Trophoblast cell (in vitro differentiated cells and primary cell): ENCODE data around the gene ERG.

Experiments used
- DNase-seq, 2 donors: peaks; one replicate each; pipeline ENCODE4 v3.0.0-alpha.2; 2016
- H2AFZ ChIP-seq: 2 replicates; pipeline ENCODE4 v1.6.1; 2013; ENCODE audit warnings: low read length, moderate library complexity, mild to moderate bottlenecking; ENCODE audit not compliant: insufficient read depth, poor library complexity
- H2AK5ac ChIP-seq: 2 replicates; pipeline ENCODE4 v1.6.1; 2013; ENCODE audit warnings: mild to moderate bottlenecking, low read length
- H2BK120ac ChIP-seq: 2 replicates; pipeline ENCODE4 v1.6.1; 2013; ENCODE audit warnings: low read length, mild to moderate bottlenecking, moderate library complexity; ENCODE audit not compliant: insufficient read depth, poor library complexity
- H2BK12ac ChIP-seq: 2 replicates; pipeline ENCODE4 v1.6.1; 2013; ENCODE audit warnings: mild to moderate bottlenecking, low read length, moderate library complexity
- H2BK5ac ChIP-seq: 2 replicates; pipeline ENCODE4 v1.6.1; 2013; ENCODE audit warnings: low read length, low read depth, moderate library complexity, mild to moderate bottlenecking; ENCODE audit not compliant: poor library complexity
- H3K14ac ChIP-seq: 2 replicates; pipeline ENCODE4 v1.6.1; 2013; ENCODE audit warnings: mild to moderate bottlenecking, low read length
- H3K18ac ChIP-seq: 2 replicates; pipeline ENCODE4 v1.6.1; 2013; ENCODE audit warnings: mild to moderate bottlenecking, low read length
- H3K23ac ChIP-seq: 2 replicates; pipeline ENCODE4 v1.6.1; 2013; ENCODE audit warnings: low read length
- H3K27ac ChIP-seq: 2 replicates; pipeline ENCODE4 v1.5.1; 2013; ENCODE audit warnings: low read depth, mild to moderate bottlenecking, inconsistent platforms, low read length, moderate library complexity
- H3K27me3 ChIP-seq: 2 replicates; pipeline ENCODE4 v1.6.1; 2013; ENCODE audit warnings: inconsistent platforms, mild to moderate bottlenecking, low read length, moderate library complexity; ENCODE audit not compliant: insufficient read depth
- H3K36me3 ChIP-seq, 2 experiments: 1 replicate in 1 of 2; 2 replicates in 1 of 2; pipeline ENCODE4 v1.6.1; 2013; ENCODE audit warnings: low read length in 2 of 2, mild to moderate bottlenecking in 2 of 2, moderate library complexity in 1 of 2; ENCODE audit not compliant: insufficient read depth in 2 of 2, control insufficient read depth in 1 of 2
- H3K4ac ChIP-seq: 2 replicates; pipeline ENCODE4 v1.6.1; 2013; ENCODE audit warnings: low read depth, mild to moderate bottlenecking, low read length, moderate library complexity
- H3K4me1 ChIP-seq, 2 experiments: 1 replicate in 1 of 2; 2 replicates in 1 of 2; pipeline ENCODE4 v1.6.1; 2013; ENCODE audit warnings: low read length in 2 of 2, mild to moderate bottlenecking in 2 of 2, moderate library complexity in 1 of 2; ENCODE audit not compliant: insufficient read depth in 2 of 2, control insufficient read depth in 1 of 2
- H3K4me2 ChIP-seq: 2 replicates; pipeline ENCODE4 v1.6.1; 2013; ENCODE audit warnings: inconsistent platforms, mild to moderate bottlenecking, low read length, moderate library complexity
- H3K4me3 ChIP-seq: 2 replicates; pipeline ENCODE4 v1.5.1; 2013; ENCODE audit warnings: mild to moderate bottlenecking, low read depth, low read length, inconsistent platforms
- H3K79me1 ChIP-seq: one replicate; pipeline ENCODE4 v1.6.1; 2013; ENCODE audit warnings: low read length
- H3K79me2 ChIP-seq: 2 replicates; pipeline ENCODE4 v1.6.1; 2013; ENCODE audit warnings: low read length, mild to moderate bottlenecking; ENCODE audit not compliant: control insufficient read depth, insufficient read depth, poor library complexity
- H3K9ac ChIP-seq: 2 replicates; pipeline ENCODE4 v1.6.1; 2013; ENCODE audit warnings: mild to moderate bottlenecking, low read length
- H3K9me3 ChIP-seq: 2 replicates; pipeline ENCODE4 v1.6.1; 2013; ENCODE audit warnings: low read depth, mild to moderate bottlenecking, control low read depth, inconsistent platforms, low read length; ENCODE audit not compliant: insufficient read depth
- H4K12ac ChIP-seq: 2 replicates; pipeline ENCODE4 v1.6.1; 2013; ENCODE audit warnings: low read depth, mild to moderate bottlenecking, low read length, moderate library complexity
- H4K8ac ChIP-seq: 2 replicates; pipeline ENCODE4 v1.6.1; 2013; ENCODE audit warnings: low read depth, mild to moderate bottlenecking, low read length, moderate library complexity
- H4K91ac ChIP-seq: one replicate; pipeline ENCODE4 v1.6.1; 2013; ENCODE audit warnings: low read depth, mild to moderate bottlenecking, low read length, moderate library complexity
- WGBS: extraction: QIAGEN DNeasy Blood & Tissue Kit; methylation state at CpG from one replicate; pipeline ENCODE4 v1.1.7; 2013; ENCODE audit warnings: missing lambda C conversion rate; ENCODE audit not compliant: insufficient read length, insufficient coverage; ENCODE audit errors: extremely low coverage; 5-methylcytosine and 5-hydroxymethylcytosine counted together

Gene ERG

DNA sequence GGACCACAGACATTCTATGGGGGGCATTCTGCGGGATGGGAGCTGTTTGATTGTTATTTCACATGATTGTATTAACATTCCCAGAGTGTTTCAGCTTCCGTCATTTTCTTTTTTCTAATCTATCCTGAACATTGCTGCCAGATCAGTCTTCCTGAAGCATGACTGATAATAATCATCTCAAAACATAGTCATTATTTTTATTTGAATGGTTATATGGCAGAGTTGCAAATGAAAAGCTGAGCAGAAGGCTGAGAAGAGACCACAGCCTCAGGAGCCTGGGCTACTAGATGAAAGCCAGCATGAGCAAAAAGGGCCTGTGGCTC lies 109.0 kb downstream of the ERG start:
- Histone ChIP-seq H3K9me3 (no peaks in the 10 kb centered on the region), H3K14ac (no peak overlapping the region), H4K8ac (no peak overlapping the region), H3K23ac (no peak overlapping the region), H3K36me3 (no peaks in the 10 kb centered on the region), H2BK5ac (no peak overlapping the region), H3K27ac (no peak overlapping the region), H3K4ac (no peak overlapping the region), H3K27me3 (no peaks in the 10 kb centered on the region), H3K4me2 (no peak overlapping the region), H3K79me2 (no peaks in the 10 kb centered on the region), H2BK12ac (no peak overlapping the region), H2AK5ac (no peak overlapping the region), H3K9ac (no peak overlapping the region), H4K12ac (no peak overlapping the region), H3K18ac (no peak overlapping the region), H3K4me1 (peaks cover 0 to 2% of the 10 kb centered on the region in 2 experiments), H4K91ac (no peak overlapping the region), H2AFZ (no peak overlapping the region), H2BK120ac (no peak overlapping the region), H3K79me1 (no peaks in the 10 kb centered on the region), H3K4me3 (no peak overlapping the region)
- no CpG with 5 or more reads among the region's 2 CpGs for WGBS
- DNase-seq, result no peak

DNA sequence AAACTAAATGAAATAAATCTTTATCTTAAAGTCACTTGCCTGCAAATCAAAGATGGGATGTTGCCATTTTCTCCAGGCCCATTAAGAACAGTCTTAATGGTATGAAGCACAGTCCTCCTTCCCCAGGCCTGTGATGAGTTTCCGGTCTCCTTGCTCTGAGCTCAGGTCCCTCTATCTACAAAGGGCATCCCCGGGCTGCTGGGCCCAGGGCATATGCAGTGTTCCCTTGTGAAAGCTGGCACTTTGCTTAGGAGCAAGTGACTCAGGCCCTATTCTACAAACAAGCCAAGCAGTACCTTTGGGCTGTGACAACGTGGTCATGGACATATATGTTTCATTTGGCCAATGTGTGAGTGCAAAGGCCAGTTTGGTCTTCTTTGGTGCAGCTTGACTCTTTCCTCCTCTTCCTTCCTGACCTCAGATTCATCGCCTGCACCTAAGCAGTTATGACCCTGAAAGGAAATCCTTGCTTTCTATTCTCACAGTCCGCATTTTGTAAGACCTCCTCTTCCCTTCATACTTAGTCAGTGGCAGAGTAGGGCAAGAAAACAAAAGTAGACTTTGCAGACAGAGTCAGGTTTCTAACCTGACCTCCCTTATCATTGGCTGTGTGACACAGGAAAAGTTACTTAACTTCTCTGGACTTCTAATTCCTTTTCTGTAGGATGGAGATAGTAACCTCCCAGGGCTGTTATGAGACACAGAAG lies 109.5 kb downstream of the ERG start:
- H3K27ac ChIP-seq, result no peak overlapping the region
- H3K4me1 ChIP-seq, result peaks cover 0 to 2% of the 10 kb centered on the region in 2 experiments
- H3K4ac ChIP-seq, result no peak overlapping the region
- no peak overlapping the region for H3K4me3 ChIP-seq
- H2BK120ac ChIP-seq, result no peak overlapping the region
- no peak overlapping the region for H4K91ac ChIP-seq
- no peak overlapping the region for H4K12ac ChIP-seq
- H3K27me3 ChIP-seq, result no peaks in the 10 kb centered on the region
- H3K18ac ChIP-seq, result no peak overlapping the region
- no peak overlapping the region for H2AFZ ChIP-seq
- no peak overlapping the region for H3K14ac ChIP-seq
- no peak overlapping the region for H3K4me2 ChIP-seq
- no peaks in the 10 kb centered on the region for H3K9me3 ChIP-seq
- H3K23ac ChIP-seq, result no peak overlapping the region
- no peaks in the 10 kb centered on the region for H3K79me2 ChIP-seq
- H3K79me1 ChIP-seq, result no peaks in the 10 kb centered on the region
- H2BK12ac ChIP-seq, result no peak overlapping the region
- H4K8ac ChIP-seq, result no peak overlapping the region
- no peak for DNase-seq
- no peak overlapping the region for H2BK5ac ChIP-seq
- H3K36me3 ChIP-seq, result no peaks in the 10 kb centered on the region
- no CpG with 5 or more reads among the region's 5 CpGs for WGBS
- no peak overlapping the region for H2AK5ac ChIP-seq
- no peak overlapping the region for H3K9ac ChIP-seq

DNA sequence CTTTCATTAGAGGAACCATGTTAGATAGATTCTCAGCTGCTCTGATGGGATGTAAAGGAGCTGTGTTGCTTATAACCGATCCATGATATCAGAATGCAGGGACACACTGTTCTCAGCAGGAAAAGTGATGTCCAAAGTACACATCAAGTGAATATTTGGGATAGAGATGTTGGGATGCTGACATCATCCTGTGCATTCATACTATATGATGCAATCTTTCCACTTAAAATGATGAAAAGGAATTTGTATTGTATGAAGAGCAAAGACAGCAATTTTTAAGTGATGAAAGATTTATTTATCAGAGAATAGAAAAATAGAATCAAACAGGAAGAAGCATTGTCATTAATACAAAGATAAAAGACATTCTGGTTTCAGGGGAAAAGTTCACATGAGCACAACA lies 110.1 kb downstream of the ERG start:
- Histone ChIP-seq H3K23ac (no peak overlapping the region), H3K4me2 (no peak overlapping the region), H3K4me3 (no peak overlapping the region), H3K79me2 (no peaks in the 10 kb centered on the region), H2BK12ac (no peak overlapping the region), H2BK120ac (no peak overlapping the region), H4K12ac (no peak overlapping the region), H3K14ac (no peak overlapping the region), H3K4me1 (peaks cover 0 to 2% of the 10 kb centered on the region in 2 experiments), H3K9me3 (no peaks in the 10 kb centered on the region), H2AK5ac (no peak overlapping the region), H3K27me3 (no peaks in the 10 kb centered on the region), H3K79me1 (no peaks in the 10 kb centered on the region), H3K18ac (no peak overlapping the region), H3K36me3 (no peaks in the 10 kb centered on the region), H3K9ac (no peak overlapping the region), H3K4ac (no peak overlapping the region), H4K91ac (no peak overlapping the region), H3K27ac (no peak overlapping the region), H2BK5ac (no peak overlapping the region), H2AFZ (no peak overlapping the region), H4K8ac (no peak overlapping the region)
- WGBS, result no CpG with 5 or more reads among the region's 1 CpG
- no peak for DNase-seq

DNA sequence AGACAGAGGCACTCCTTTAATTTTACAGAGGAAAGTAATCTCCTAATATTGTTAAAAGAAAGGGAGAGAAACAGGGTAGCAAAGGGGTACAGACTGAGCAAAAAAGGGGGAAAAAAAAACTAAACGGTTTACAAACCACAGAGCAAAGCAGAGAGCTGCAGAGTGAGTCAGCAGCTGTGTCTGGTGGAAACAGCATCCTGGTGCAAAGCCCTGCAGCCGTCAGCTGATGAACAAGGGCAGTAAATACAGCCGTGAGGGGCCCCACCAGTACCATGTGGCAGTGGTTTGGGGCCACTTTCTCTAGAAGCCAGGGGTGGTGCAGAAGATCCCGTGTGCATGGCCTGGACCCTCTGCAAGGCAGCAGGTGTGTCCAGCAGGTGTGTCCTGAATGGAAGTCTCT lies 111.3 kb downstream of the ERG start:
- Histone ChIP-seq H4K91ac (no peak overlapping the region), H3K27ac (no peak overlapping the region), H4K12ac (no peak overlapping the region), H2BK5ac (no peak overlapping the region), H3K79me1 (no peaks in the 10 kb centered on the region), H3K9ac (no peak overlapping the region), H3K79me2 (no peaks in the 10 kb centered on the region), H3K4ac (no peak overlapping the region), H2BK120ac (no peak overlapping the region), H2BK12ac (no peak overlapping the region), H3K36me3 (no peaks in the 10 kb centered on the region), H3K27me3 (no peaks in the 10 kb centered on the region), H2AFZ (no peak overlapping the region), H3K4me2 (no peak overlapping the region), H2AK5ac (no peak overlapping the region), H4K8ac (no peak overlapping the region), H3K18ac (no peak overlapping the region), H3K23ac (no peak overlapping the region), H3K4me1 (peaks cover 0 to 2% of the 10 kb centered on the region in 2 experiments), H3K14ac (no peak overlapping the region), H3K4me3 (peak overlapping the region; percentile 3), H3K9me3 (no peaks in the 10 kb centered on the region)
- no CpG with 5 or more reads among the region's 4 CpGs for WGBS
- no peak for DNase-seq
